Peyer's patch (tissue), 4 donors: ENCODE measurements around the gene HTR4.
"Not testable (repeated sequence)": the region's sequence is repeated elsewhere in the genome, so short reads cannot be mapped to it uniquely, and the experiment has no call there.

ENCODE experiments used
- CTCF ChIP-seq, 6 experiments: fragments of 450-650 bp in 4 of 6; fragments of 200-600 bp in 2 of 6; sonication (generic) in 1 of 6; IDR thresholded peaks; one replicate each; pipeline ENCODE4 v1.5.1; 2017 to 2019; ENCODE audit warnings: antibody characterized with exemption in 6 of 6, mild to moderate bottlenecking in 3 of 6, moderate library complexity in 1 of 6
- POLR2A ChIP-seq, 2 donors: fragments of 450-650 bp; IDR thresholded peaks; one replicate each; pipeline ENCODE4 v1.5.1; 2017; ENCODE audit warnings: antibody characterized with exemption in 2 of 2, mild to moderate bottlenecking in 2 of 2, moderate library complexity in 2 of 2

DNA sequence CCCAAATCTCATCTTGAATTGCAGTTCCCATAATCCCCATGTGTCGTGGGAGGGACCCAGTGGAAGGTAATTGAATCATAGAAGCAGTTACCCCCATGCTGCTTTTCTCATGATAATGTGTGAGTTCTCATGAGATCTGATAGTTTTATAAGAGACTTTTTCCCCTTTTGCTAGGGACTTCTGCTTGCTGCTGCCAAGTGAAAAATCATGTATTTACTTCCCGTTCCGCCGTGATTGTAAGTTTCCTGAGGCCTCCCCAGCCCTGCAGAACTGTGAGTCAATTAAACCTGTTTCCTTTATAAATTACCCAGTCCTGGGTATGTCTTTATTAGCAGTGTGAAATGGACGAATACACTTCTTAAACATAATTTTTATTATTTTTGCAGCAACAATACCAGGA, 185.6 kb downstream of the HTR4 start:
- not testable (repeated sequence) for TF ChIP-seq POLR2A, CTCF (IDR thresholded peaks at IDR 0.05)
